ENCODE measurements around the gene GANAB. TPM values are rescaled to one million over a fixed set of nuclear protein-coding genes. Genes with fewer than 3 reads are reported as not detected.
A peak's percentile ranks its signal among the peaks of the same experiment; 100 is the strongest.
"Not testable (repeated sequence)": the region's sequence is repeated elsewhere in the genome, so short reads cannot be mapped to it uniquely, and the experiment has no call there.

GANAB gene
- total RNA-seq, 4 donors from 2014 or later, result 131 to 146 (median 140) TPM

DNA sequence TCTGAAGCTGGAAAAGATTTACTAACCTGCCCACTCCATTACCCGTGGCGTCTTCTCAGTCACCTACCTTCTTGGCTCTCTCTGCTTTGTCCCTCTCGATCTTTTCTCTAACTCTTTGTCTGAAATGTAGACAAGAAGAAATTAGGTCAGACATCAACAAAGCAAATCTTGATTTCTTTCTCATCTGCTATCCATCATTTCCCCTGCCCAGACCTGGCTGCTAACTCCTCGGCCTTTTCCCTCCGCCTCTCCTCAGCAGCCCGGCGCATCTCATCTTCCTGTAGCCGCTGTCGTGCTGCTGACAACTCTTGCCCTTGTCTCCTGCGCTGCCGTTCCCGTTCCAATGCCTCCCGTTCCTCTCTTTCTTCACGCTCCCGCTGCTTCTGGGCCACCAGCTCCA is 31.3 kb upstream of the GANAB start:
- no peak for DNase-seq
- Histone ChIP-seq H3K4me3 (peak overlapping the region in 2 of 4 donors; percentile 78 to 97), H3K9me3 (no peaks in the 10 kb centered on the region), H3K27me3 (no peaks in the 10 kb centered on the region), H3K36me3 (peaks cover 0 to 38% (median 0%) of the 10 kb centered on the region in 3 donors), H3K27ac (no peak overlapping the region), H3K4me1 (peaks cover 0 to 35% (median 7%) of the 10 kb centered on the region in 4 donors)
- no peak for TF ChIP-seq POLR2A (IDR thresholded peaks at IDR 0.05)
- TF ChIP-seq, protein P1, sequence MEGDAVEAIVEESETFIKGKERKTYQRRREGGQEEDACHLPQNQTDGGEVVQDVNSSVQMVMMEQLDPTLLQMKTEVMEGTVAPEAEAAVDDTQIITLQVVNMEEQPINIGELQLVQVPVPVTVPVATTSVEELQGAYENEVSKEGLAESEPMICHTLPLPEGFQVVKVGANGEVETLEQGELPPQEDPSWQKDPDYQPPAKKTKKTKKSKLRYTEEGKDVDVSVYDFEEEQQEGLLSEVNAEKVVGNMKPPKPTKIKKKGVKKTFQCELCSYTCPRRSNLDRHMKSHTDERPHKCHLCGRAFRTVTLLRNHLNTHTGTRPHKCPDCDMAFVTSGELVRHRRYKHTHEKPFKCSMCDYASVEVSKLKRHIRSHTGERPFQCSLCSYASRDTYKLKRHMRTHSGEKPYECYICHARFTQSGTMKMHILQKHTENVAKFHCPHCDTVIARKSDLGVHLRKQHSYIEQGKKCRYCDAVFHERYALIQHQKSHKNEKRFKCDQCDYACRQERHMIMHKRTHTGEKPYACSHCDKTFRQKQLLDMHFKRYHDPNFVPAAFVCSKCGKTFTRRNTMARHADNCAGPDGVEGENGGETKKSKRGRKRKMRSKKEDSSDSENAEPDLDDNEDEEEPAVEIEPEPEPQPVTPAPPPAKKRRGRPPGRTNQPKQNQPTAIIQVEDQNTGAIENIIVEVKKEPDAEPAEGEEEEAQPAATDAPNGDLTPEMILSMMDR (IDR thresholded peaks at IDR 0.05), result no peak

DNA sequence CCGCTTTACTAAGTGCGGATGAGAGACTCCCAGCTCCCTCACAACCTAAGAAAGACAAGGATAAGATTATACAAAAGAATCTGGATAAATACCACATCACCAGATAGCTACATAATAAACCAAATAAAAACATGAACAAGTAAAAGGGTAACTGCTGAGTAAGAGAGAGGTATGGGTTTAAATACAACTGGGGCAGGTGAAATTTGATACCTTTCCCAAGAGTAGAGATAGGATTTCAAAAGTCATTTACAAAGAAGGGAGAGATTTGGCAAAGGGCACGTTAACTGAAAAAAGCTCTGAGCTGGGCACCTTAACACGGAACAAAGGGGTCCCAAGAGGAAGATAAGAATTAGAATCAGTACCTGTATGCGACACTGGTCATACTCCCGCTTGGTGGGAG is 30.7 kb upstream of the GANAB start:
- H3K4me3 ChIP-seq, result no peak overlapping the region
- H3K9me3 ChIP-seq, result no peaks in the 10 kb centered on the region
- TF ChIP-seq POLR2A (IDR thresholded peaks at IDR 0.05), result no peak
- TF ChIP-seq, protein P1 (IDR thresholded peaks at IDR 0.05), result no peak
- no peak for DNase-seq
- H3K27me3 ChIP-seq, result no peaks in the 10 kb centered on the region
- peaks cover 0 to 40% (median 11%) of the 10 kb centered on the region in 4 donors for H3K4me1 ChIP-seq
- H3K27ac ChIP-seq, result no peak overlapping the region
- H3K36me3 ChIP-seq, result peaks cover 0 to 38% (median 0%) of the 10 kb centered on the region in 3 donors

DNA sequence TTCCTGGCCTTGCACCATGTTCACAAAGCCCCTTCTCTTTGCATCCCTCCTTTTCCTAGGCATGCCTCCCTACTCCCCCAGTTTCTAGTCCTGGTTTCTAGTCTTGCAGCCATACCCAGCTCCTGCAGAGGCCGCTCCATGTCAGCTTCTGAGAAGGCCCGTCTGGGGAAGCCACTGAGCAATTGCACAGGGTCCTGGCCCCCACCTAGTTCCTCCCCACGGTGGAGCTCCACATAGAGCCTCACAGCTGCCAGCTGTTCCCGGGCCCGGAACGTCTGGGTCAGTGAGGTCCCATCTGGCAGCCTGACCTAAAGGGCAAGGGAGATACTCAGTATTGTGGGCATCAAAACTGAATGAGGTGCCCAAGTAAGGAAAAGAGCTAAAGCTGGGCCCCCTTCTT is 30.3 kb upstream of the GANAB start:
- H3K4me3 ChIP-seq, result no peak overlapping the region
- peaks cover 0 to 38% (median 0%) of the 10 kb centered on the region in 3 donors for H3K36me3 ChIP-seq
- peaks cover 0 to 40% (median 11%) of the 10 kb centered on the region in 4 donors for H3K4me1 ChIP-seq
- no peak for DNase-seq
- no peaks in the 10 kb centered on the region for H3K27me3 ChIP-seq
- no peak for TF ChIP-seq POLR2A (IDR thresholded peaks at IDR 0.05)
- TF ChIP-seq, protein P1 (IDR thresholded peaks at IDR 0.05), result no peak
- H3K9me3 ChIP-seq, result no peaks in the 10 kb centered on the region
- no peak overlapping the region for H3K27ac ChIP-seq

DNA sequence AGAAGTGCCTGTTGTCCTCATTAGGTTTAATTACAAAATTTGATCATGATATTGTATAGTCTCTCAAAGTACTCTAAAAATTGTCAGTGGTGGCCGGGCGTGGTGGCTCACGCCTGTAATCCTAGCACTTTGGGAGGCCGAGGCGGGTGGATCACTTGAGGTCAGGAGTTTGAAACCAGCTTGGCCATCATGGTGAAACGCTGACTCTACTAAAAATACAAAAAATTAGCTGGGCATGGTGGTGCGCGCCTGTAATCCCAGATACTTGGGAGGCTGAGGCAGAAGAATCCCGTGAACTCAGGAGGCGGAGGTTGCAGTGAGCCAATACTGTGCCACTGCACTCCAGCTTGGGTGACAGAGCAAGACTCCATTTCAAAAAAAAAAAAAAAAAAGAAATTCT is 29.0 kb upstream of the GANAB start:
- H3K4me3 ChIP-seq, H3K9me3 ChIP-seq, H3K27ac ChIP-seq, DNase-seq, H3K27me3 ChIP-seq: not testable (repeated sequence)
- Histone ChIP-seq H3K4me1 (peaks cover 0 to 46% (median 13%) of the 10 kb centered on the region in 4 donors), H3K36me3 (peaks cover 0 to 38% (median 0%) of the 10 kb centered on the region in 3 donors)

DNA sequence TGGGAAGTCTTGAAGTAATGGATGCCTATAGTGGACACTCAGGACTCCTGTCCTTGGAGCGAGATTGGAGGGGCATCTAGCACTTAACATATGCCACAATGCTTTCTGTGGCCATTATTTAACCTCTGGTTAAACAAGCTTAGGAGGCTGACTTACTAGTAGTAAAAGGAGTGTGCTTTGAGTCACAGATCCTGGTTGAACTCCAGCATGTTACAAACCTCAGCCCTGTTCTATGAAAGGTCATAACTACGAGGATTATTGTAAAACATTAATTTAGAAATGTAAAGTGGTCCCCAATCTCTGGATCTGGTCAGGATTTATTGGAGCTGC is 26.7 kb upstream of the GANAB start:
- no peak for DNase-seq
- Histone ChIP-seq H3K27me3 (no peaks in the 10 kb centered on the region), H3K36me3 (peaks cover 0 to 38% (median 0%) of the 10 kb centered on the region in 3 donors), H3K9me3 (no peaks in the 10 kb centered on the region), H3K4me1 (peaks cover 0 to 52% (median 15%) of the 10 kb centered on the region in 4 donors), H3K27ac (peak overlapping the region in 2 of 4 donors; percentile 23 to 91), H3K4me3 (peak overlapping the region in 1 of 4 donors; percentile 81)
- TF ChIP-seq, protein P1 (IDR thresholded peaks at IDR 0.05), result no peak
- TF ChIP-seq POLR2A (IDR thresholded peaks at IDR 0.05), result no peak

DNA sequence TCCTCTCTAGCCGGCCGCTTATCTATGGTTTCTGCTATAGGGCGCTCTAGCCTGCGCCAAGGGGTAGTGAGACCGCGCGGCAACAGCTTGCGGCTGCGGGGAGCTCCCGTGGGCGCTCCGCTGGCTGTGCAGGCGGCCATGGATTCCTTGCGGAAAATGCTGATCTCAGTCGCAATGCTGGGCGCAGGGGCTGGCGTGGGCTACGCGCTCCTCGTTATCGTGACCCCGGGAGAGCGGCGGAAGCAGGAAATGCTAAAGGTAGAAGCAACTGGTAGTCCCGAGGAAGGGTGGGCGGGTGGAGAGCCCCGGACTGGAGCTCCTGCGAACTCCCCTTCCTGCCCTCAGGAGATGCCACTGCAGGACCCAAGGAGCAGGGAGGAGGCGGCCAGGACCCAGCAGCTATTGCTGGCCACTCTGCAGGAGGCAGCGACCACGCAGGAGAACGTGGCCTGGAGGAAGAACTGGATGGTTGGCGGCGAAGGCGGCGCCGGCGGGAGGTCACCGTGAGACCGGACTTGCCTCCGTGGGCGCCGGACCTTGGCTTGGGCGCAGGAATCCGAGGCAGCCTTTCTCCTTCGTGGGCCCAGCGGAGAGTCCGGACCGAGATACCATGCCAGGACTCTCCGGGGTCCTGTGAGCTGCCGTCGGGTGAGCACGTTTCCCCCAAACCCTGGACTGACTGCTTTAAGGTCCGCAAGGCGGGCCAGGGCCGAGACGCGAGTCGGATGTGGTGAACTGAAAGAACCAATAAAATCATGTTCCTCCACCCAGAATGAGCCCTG is 25.4 kb upstream of the GANAB start, which contains the start of the genes LBHD1 and UQCC3:
TSS of gene LBHD1 (minus strand) at position 660 of the 782 bp plus-strand sequence. CDS start 2,236 bp downstream, outside the sequence.
TSS of gene UQCC3 (plus strand) at position 66 of the 782 bp plus-strand sequence. CDS start at position 139, 73 bp downstream.
- Histone ChIP-seq H3K27ac (peak within 1 kb of the TSS; percentile 88 to 95 (median 90)), H3K4me1 (peaks cover 0 to 52% (median 16%) of the 10 kb centered on the region in 4 donors), H3K4me3 (peak within 1 kb of the TSS; percentile 73 to 81 (median 75)), H3K36me3 (peaks cover 0 to 26% (median 0%) of the 10 kb centered on the region in 3 donors), H3K27me3 (no peaks in the 10 kb centered on the region), H3K9me3 (no peaks in the 10 kb centered on the region)
- peak; percentile 83 to 89 (median 85) for DNase-seq
- TF ChIP-seq POLR2A (IDR thresholded peaks at IDR 0.05), result peak; percentile 56 to 73
- TF ChIP-seq, protein P1 (IDR thresholded peaks at IDR 0.05), result no peak
